Endometrial microvascular endothelial cells (primary cell): ENCODE data around the gene MZT2B. TPM values are rescaled to one million over a fixed set of nuclear protein-coding genes. Genes with fewer than 3 reads are reported as not detected.

Experiments used
- total RNA-seq: library from RNA; depleted of rRNA; stranded (reverse); fragments of >200 nt; gene quantifications from one replicate; pipeline ENCODE4 v1.2.3, GENCODE V29; 2015; ENCODE audit errors: inconsistent ontology term

The MZT2B gene
- total RNA-seq, 1 donor from 2014 or later: 136 TPM

Other genes starting within 250 kb of the MZT2B start
- not detected for gene RAB6C, start 202.6 kb upstream of the MZT2B start, total RNA-seq
- gene POTEF, start 53.0 kb upstream of the MZT2B start, total RNA-seq: not detected
- gene CCDC74B, start 37.1 kb upstream of the MZT2B start, total RNA-seq: 0.19 TPM
- gene SMPD4, start 660 bp upstream of the MZT2B start, total RNA-seq: 50.4 TPM
- not detected for gene TUBA3E, start 16.2 kb downstream of the MZT2B start, total RNA-seq
- 203 TPM for gene IMP4, start 160.6 kb downstream of the MZT2B start, total RNA-seq
- 20.3 TPM for gene PTPN18, start 173.8 kb downstream of the MZT2B start, total RNA-seq